DOHH2 (cell line): Measurements from ENCODE around the gene TAAR5.
"Not testable (repeated sequence)": the region's sequence is repeated elsewhere in the genome, so short reads cannot be mapped to it uniquely, and the experiment has no call there.

ENCODE experiments used
- H3F3A ChIP-seq: fragments of 200-600 bp; sonication (generic), shearing (Covaris generic); 2 replicates; pipeline ENCODE4 v1.6.0; 2016; ENCODE audit warnings: antibody characterized with exemption, mild to moderate bottlenecking; ENCODE audit not compliant: control insufficient read depth, insufficient read depth
- H3K27ac ChIP-seq: fragments of 200-600 bp; sonication (generic); 2 replicates; pipeline ENCODE4 v1.5.1; 2014; ENCODE audit warnings: low read depth, mild to moderate bottlenecking, low read length, moderate library complexity
- H3K27me3 ChIP-seq: fragments of 200-600 bp; sonication (generic); 2 replicates; pipeline ENCODE4 v1.6.1; 2014; ENCODE audit warnings: mild to moderate bottlenecking, low read length, mixed read lengths; ENCODE audit not compliant: control insufficient read depth
- H3K36me3 ChIP-seq: fragments of 200-600 bp; sonication (generic); 2 replicates; pipeline ENCODE4 v1.6.1; 2014; ENCODE audit warnings: mild to moderate bottlenecking, low read length, moderate library complexity, mixed read lengths; ENCODE audit not compliant: control insufficient read depth
- H3K4me1 ChIP-seq: fragments of 200-600 bp; sonication (generic); 2 replicates; pipeline ENCODE4 v1.6.1; 2014; ENCODE audit warnings: mild to moderate bottlenecking, low read length, mixed read lengths; ENCODE audit not compliant: control insufficient read depth
- H3K4me2 ChIP-seq: fragments of 200-600 bp; sonication (generic); 2 replicates; pipeline ENCODE4 v1.6.0; 2014; ENCODE audit warnings: mild to moderate bottlenecking, low read length, moderate library complexity
- H3K4me3 ChIP-seq: fragments of 200-600 bp; sonication (generic); 2 replicates; pipeline ENCODE4 v1.5.1; 2014; ENCODE audit warnings: mild to moderate bottlenecking, low read length, mixed read lengths
- H3K79me2 ChIP-seq: fragments of 200-600 bp; sonication (generic); 2 replicates; pipeline ENCODE4 v1.6.1; 2014; ENCODE audit warnings: mild to moderate bottlenecking, low read length, mixed read lengths; ENCODE audit not compliant: control insufficient read depth
- H3K9me2 ChIP-seq: fragments of 200-600 bp; sonication (generic); replicated peaks from 2 replicates; pipeline ENCODE4 v1.6.1; 2014; ENCODE audit warnings: mild to moderate bottlenecking, low read length, mixed read lengths; ENCODE audit not compliant: control insufficient read depth
- H3K9me3 ChIP-seq: fragments of 200-600 bp; sonication (generic); 2 replicates; pipeline ENCODE4 v1.6.1; 2014; ENCODE audit warnings: antibody characterized with exemption, low read length, mixed read lengths; ENCODE audit not compliant: control insufficient read depth, insufficient read depth
- H4K20me1 ChIP-seq: fragments of 200-600 bp; sonication (generic); 2 replicates; pipeline ENCODE4 v1.6.0; 2014; ENCODE audit warnings: low read depth, mild to moderate bottlenecking, antibody characterized with exemption, low read length, moderate library complexity; ENCODE audit not compliant: control insufficient read depth, insufficient read depth
- CTCF ChIP-seq: fragments of 200-600 bp; sonication (generic); IDR thresholded peaks from one replicate; pipeline ENCODE4 v1.5.1; 2014; ENCODE audit warnings: antibody characterized with exemption, mild to moderate bottlenecking, low read depth, low read length; ENCODE audit not compliant: poor library complexity, severe bottlenecking
- EZH2phosphoT487 ChIP-seq: fragments of 200-600 bp; sonication (generic); IDR thresholded peaks from 2 replicates; pipeline ENCODE4 v1.6.1; 2017; ENCODE audit warnings: borderline replicate concordance, mild to moderate bottlenecking, antibody characterized with exemption, low read length, moderate library complexity, mixed read lengths

The TAAR5 gene

GRCh38 chr6:132589454-132589853 is at the start of gene TAAR5:
TSS of gene TAAR5 (minus strand) at chr6:132589741. CDS start at chr6:132589686, 55 bp downstream.
- H4K20me1 ChIP-seq = no peaks in the 10 kb centered on the region
- no peaks in the 10 kb centered on the region for H3K9me2 ChIP-seq
- H3K79me2 ChIP-seq = no peaks in the 10 kb centered on the region
- TF ChIP-seq EZH2phosphoT487 (no peak), CTCF (no peak)
- H3K27ac ChIP-seq = no peak within 1 kb of the TSS
- H3K36me3 ChIP-seq = no peaks in the 10 kb centered on the region
- no peaks in the 10 kb centered on the region for H3K9me3 ChIP-seq
- no peak within 1 kb of the TSS for H3K4me3 ChIP-seq
- no peaks in the 10 kb centered on the region for H3F3A ChIP-seq
- no peak within 1 kb of the TSS for H3K4me2 ChIP-seq
- 0 out of 2 replicates have a peak, but pooled peaks cover 5% of the 10 kb centered on the region for H3K4me1 ChIP-seq
- no peaks in the 10 kb centered on the region for H3K27me3 ChIP-seq

GRCh38 chr6:132637135-132637534 is 47.6 kb upstream of the TAAR5 start:
- H4K20me1 ChIP-seq, H3K36me3 ChIP-seq, H3K27me3 ChIP-seq, H3F3A ChIP-seq, H3K9me2 ChIP-seq, H3K9me3 ChIP-seq, H3K79me2 ChIP-seq, H3K4me3 ChIP-seq, H3K27ac ChIP-seq, H3K4me2 ChIP-seq: not testable (repeated sequence)
- peaks cover 31% of the 10 kb centered on the region for H3K4me1 ChIP-seq

- H3K27ac ChIP-seq, H3K27me3 ChIP-seq, H3K4me2 ChIP-seq, H3K9me3 ChIP-seq, H3K36me3 ChIP-seq, H3K9me2 ChIP-seq, H3K4me3 ChIP-seq, H4K20me1 ChIP-seq, H3K79me2 ChIP-seq, H3F3A ChIP-seq: not testable (repeated sequence)
- H3K4me1 ChIP-seq = peaks cover 31% of the 10 kb centered on the region
Measured at GRCh38 chr6:132635906-132636305, 46.4 kb upstream of the TAAR5 start.

GRCh38 chr6:132635288-132635687 is 45.7 kb upstream of the TAAR5 start:
- not testable (repeated sequence) for H4K20me1 ChIP-seq, H3K4me3 ChIP-seq, H3K79me2 ChIP-seq, H3K4me2 ChIP-seq, H3K27ac ChIP-seq, H3K36me3 ChIP-seq, H3F3A ChIP-seq, H3K27me3 ChIP-seq, H3K9me2 ChIP-seq, H3K9me3 ChIP-seq
- H3K4me1 ChIP-seq = peaks cover 31% of the 10 kb centered on the region

GRCh38 chr6:132634796-132635195 is 45.3 kb upstream of the TAAR5 start:
- peaks cover 28% of the 10 kb centered on the region for H3K4me1 ChIP-seq
- H3K27ac ChIP-seq = no peak overlapping the region
- TF ChIP-seq EZH2phosphoT487 (no peak), CTCF (no peak)
- no peak overlapping the region for H3K4me2 ChIP-seq
- H3K36me3 ChIP-seq = no peaks in the 10 kb centered on the region
- no peaks in the 10 kb centered on the region for H3K9me2 ChIP-seq
- no peaks in the 10 kb centered on the region for H3K27me3 ChIP-seq
- no peak overlapping the region for H3K4me3 ChIP-seq
- no peaks in the 10 kb centered on the region for H3F3A ChIP-seq
- H3K79me2 ChIP-seq = no peaks in the 10 kb centered on the region
- H3K9me3 ChIP-seq = no peaks in the 10 kb centered on the region; the same call in 1 of the 2 replicates
- H4K20me1 ChIP-seq = no peaks in the 10 kb centered on the region
